ENCODE measurements around the gene FLT3LG. TPM values are rescaled to one million over a fixed set of nuclear protein-coding genes. Genes with fewer than 3 reads are reported as not detected.

The FLT3LG gene
- total and polyA plus RNA-seq, 7 experiments from 2014 or later: 90.6 to 401 (median 168) TPM

- H3K27me3 ChIP-seq (ENCODE audit: control insufficient read depth in 2 of 2, insufficient read depth in 2 of 2, low read length in 2 of 2): no peaks in the 10 kb centered on the region
- DNase-seq (peak; percentile 55 to 85 (median 77)), ATAC-seq (peak; percentile 20)
- peaks cover 21 to 40% of the 10 kb centered on the region in 2 donors for H3K4me1 ChIP-seq (ENCODE audit: control insufficient read depth in 2 of 2, insufficient read depth in 2 of 2, low read length in 2 of 2)
- Mint-ChIP-seq H3K36me3 (peaks cover 15 to 53% (median 43%) of the 10 kb centered on the region in 5 donors), H3K4me3 (peak overlapping the region; percentile 96 to 100 (median 99)), H3K4me1 (peaks cover 32 to 64% (median 50%) of the 10 kb centered on the region in 7 donors), H3K27me3 (peaks cover 0 to 12% (median 0%) of the 10 kb centered on the region in 5 donors), H3K27ac (peak overlapping the region; percentile 91 to 100 (median 98)), H3K9me3 (peaks cover 0 to 22% (median 0%) of the 10 kb centered on the region in 11 donors)
- CTCF ChIA-PET: interaction anchor here (0.6 to 1.6 kb wide), 2 partner anchors 11 to 49 kb away, joined by 3 read pairs; no protein-coding TSS in a partner anchor
- H3K4me3 ChIP-seq (ENCODE audit: low read length): peak overlapping the region; percentile 97
- H3K27ac ChIP-seq (ENCODE audit: low read depth, low read length): peak overlapping the region; percentile 99
- no peaks in the 10 kb centered on the region for H3K9me3 ChIP-seq (ENCODE audit: control insufficient read depth in 2 of 3, low read length in 3 of 3)
- intact Hi-C loops (cut with micrococcal nuclease): loop anchor here (2.0 to 5.0 kb wide), 7 partner anchors 54 to 530 kb away; partner anchors contain the start of genes AP2A1 (in 1 of the 2), C19orf73 (in 1 of the 2), FUZ (in 1 of the 2) and GYS1 (in 1 of the 2)
- peaks cover 19 to 51% (median 35%) of the 10 kb centered on the region in 3 experiments for H3K36me3 ChIP-seq (ENCODE audit: control insufficient read depth in 2 of 3, insufficient read depth in 3 of 3, low read length in 3 of 3)
- POLR2A ChIA-PET: interaction anchor here (1.0 to 5.2 kb wide), 14 partner anchors 13 to 180 kb away, joined by 3 to 45 read pairs (median 10); partner anchors contain the start of genes ALDH16A1, BCL2L12, IRF3 and NOSIP
These were observed 23.2 kb downstream of the FLT3LG start for GRCh38 chr19:49497047-49497788.

- Mint-ChIP-seq H3K36me3 (peaks cover 11 to 48% (median 38%) of the 10 kb centered on the region in 5 donors), H3K9me3 (peaks cover 0 to 22% (median 0%) of the 10 kb centered on the region in 11 donors), H3K27me3 (peaks cover 0 to 12% (median 0%) of the 10 kb centered on the region in 5 donors), H3K4me3 (peak overlapping the region; percentile 96 to 100 (median 99)), H3K27ac (peak overlapping the region; percentile 91 to 100 (median 98)), H3K4me1 (peaks cover 32 to 65% (median 50%) of the 10 kb centered on the region in 7 donors)
- peak overlapping the region; percentile 99 for H3K27ac ChIP-seq (ENCODE audit: low read depth, low read length)
- no peaks in the 10 kb centered on the region for H3K27me3 ChIP-seq (ENCODE audit: control insufficient read depth in 2 of 2, insufficient read depth in 2 of 2, low read length in 2 of 2)
- ChIA-PET CTCF (interaction anchor here (0.6 to 1.6 kb wide), 2 partner anchors 22 to 49 kb away, joined by 3 to 8 read pairs; no protein-coding TSS in a partner anchor), POLR2A (interaction anchor here (0.8 to 5.2 kb wide), 5 partner anchors 19 to 93 kb away, joined by 3 to 29 read pairs (median 10); partner anchors contain the start of genes NOSIP and PRR12)
- peaks cover 15 to 45% (median 29%) of the 10 kb centered on the region in 3 experiments for H3K36me3 ChIP-seq (ENCODE audit: control insufficient read depth in 2 of 3, insufficient read depth in 3 of 3, low read length in 3 of 3)
- H3K4me3 ChIP-seq (ENCODE audit: low read length): peak overlapping the region; percentile 97
- no peak for DNase-seq
- peaks cover 26 to 45% of the 10 kb centered on the region in 2 donors for H3K4me1 ChIP-seq (ENCODE audit: control insufficient read depth in 2 of 2, insufficient read depth in 2 of 2, low read length in 2 of 2)
- no peak for ATAC-seq
- no peaks in the 10 kb centered on the region for H3K9me3 ChIP-seq (ENCODE audit: control insufficient read depth in 2 of 3, low read length in 3 of 3)
- intact Hi-C loops (cut with micrococcal nuclease): loop anchor here (2.0 to 5.0 kb wide), 7 partner anchors 55 to 530 kb away; partner anchors contain the start of genes AP2A1 (in 1 of the 2), C19orf73 (in 1 of the 2), FUZ (in 1 of the 2) and GYS1 (in 1 of the 2)
These were observed 23.7 kb downstream of the FLT3LG start for GRCh38 chr19:49497789-49498103.

- DNase-seq (no peak), ATAC-seq (no peak)
- peaks cover 8 to 41% (median 34%) of the 10 kb centered on the region in 5 donors for H3K36me3 Mint-ChIP-seq
- POLR2A ChIA-PET: interaction anchor here (0.5 to 5.2 kb wide), 11 partner anchors 13 to 174 kb away, joined by 3 to 29 read pairs (median 4); partner anchors contain the start of genes ALDH16A1, BCL2L12, IRF3 and NOSIP
- peak overlapping the region; percentile 96 to 100 (median 99) for H3K4me3 Mint-ChIP-seq
- H3K27me3 Mint-ChIP-seq: peaks cover 0 to 12% (median 0%) of the 10 kb centered on the region in 5 donors
- H3K4me3 ChIP-seq (ENCODE audit: low read length): peak overlapping the region; percentile 97
- peak overlapping the region; percentile 87 to 100 (median 98) for H3K27ac Mint-ChIP-seq
- H3K9me3 ChIP-seq (ENCODE audit: control insufficient read depth in 2 of 3, low read length in 3 of 3): no peaks in the 10 kb centered on the region
- peaks cover 33 to 44% of the 10 kb centered on the region in 2 donors for H3K4me1 ChIP-seq (ENCODE audit: control insufficient read depth in 2 of 2, insufficient read depth in 2 of 2, low read length in 2 of 2)
- H3K36me3 ChIP-seq (ENCODE audit: control insufficient read depth in 2 of 3, insufficient read depth in 3 of 3, low read length in 3 of 3): peaks cover 15 to 40% (median 24%) of the 10 kb centered on the region in 3 experiments
- H3K27me3 ChIP-seq (ENCODE audit: control insufficient read depth in 2 of 2, insufficient read depth in 2 of 2, low read length in 2 of 2): no peaks in the 10 kb centered on the region
- peaks cover 29 to 65% (median 54%) of the 10 kb centered on the region in 7 donors for H3K4me1 Mint-ChIP-seq
- CTCF ChIA-PET: interaction anchor here (1.3 to 1.4 kb wide), 2 partner anchors 48 to 66 kb away, joined by 3 to 6 read pairs; no protein-coding TSS in a partner anchor
- intact Hi-C loops (cut with micrococcal nuclease): loop anchor here in 1 of 2 donors (5.0 kb wide), 3 partner anchors 381 to 529 kb away; partner anchors contain the start of genes C19orf73, GYS1, PPFIA3 and RUVBL2
- H3K27ac ChIP-seq (ENCODE audit: low read depth, low read length): peak overlapping the region; percentile 99
- peaks cover 0 to 22% (median 0%) of the 10 kb centered on the region in 11 donors for H3K9me3 Mint-ChIP-seq
These were observed 24.5 kb downstream of the FLT3LG start for GRCh38 chr19:49498475-49498874.

- Mint-ChIP-seq H3K4me3 (peak overlapping the region; percentile 96 to 100 (median 99)), H3K27ac (peak overlapping the region; percentile 87 to 100 (median 98)), H3K27me3 (peaks cover 0 to 12% (median 0%) of the 10 kb centered on the region in 5 donors), H3K36me3 (peaks cover 8 to 40% (median 34%) of the 10 kb centered on the region in 5 donors), H3K4me1 (peaks cover 29 to 64% (median 52%) of the 10 kb centered on the region in 7 donors), H3K9me3 (peaks cover 0 to 22% (median 0%) of the 10 kb centered on the region in 11 donors)
- no peak for DNase-seq
- ChIA-PET CTCF (interaction anchor here (0.6 to 1.4 kb wide), 4 partner anchors 47 to 74 kb away, joined by 3 to 6 read pairs (median 3); no protein-coding TSS in a partner anchor), POLR2A (interaction anchor here (0.5 to 5.2 kb wide), 13 partner anchors 8 to 381 kb away, joined by 3 to 29 read pairs (median 4); partner anchors contain the start of genes ALDH16A1, BCL2L12, IRF3 and NOSIP)
- peak overlapping the region; percentile 99 for H3K27ac ChIP-seq (ENCODE audit: low read depth, low read length)
- peaks cover 15 to 40% (median 24%) of the 10 kb centered on the region in 3 experiments for H3K36me3 ChIP-seq (ENCODE audit: control insufficient read depth in 2 of 3, insufficient read depth in 3 of 3, low read length in 3 of 3)
- intact Hi-C loops (cut with micrococcal nuclease): loop anchor here in 1 of 2 donors (5.0 kb wide), 3 partner anchors 382 to 528 kb away; partner anchors contain the start of genes C19orf73, GYS1, PPFIA3 and RUVBL2
- no peak for ATAC-seq
- H3K4me3 ChIP-seq (ENCODE audit: low read length): peak overlapping the region; percentile 97
- H3K4me1 ChIP-seq (ENCODE audit: control insufficient read depth in 2 of 2, insufficient read depth in 2 of 2, low read length in 2 of 2): peaks cover 35 to 44% of the 10 kb centered on the region in 2 donors
- H3K27me3 ChIP-seq (ENCODE audit: control insufficient read depth in 2 of 2, insufficient read depth in 2 of 2, low read length in 2 of 2): no peaks in the 10 kb centered on the region
- H3K9me3 ChIP-seq (ENCODE audit: control insufficient read depth in 2 of 3, low read length in 3 of 3): no peaks in the 10 kb centered on the region
These were observed 25.1 kb downstream of the FLT3LG start for GRCh38 chr19:49499030-49499670.

- peaks cover 24 to 55% (median 40%) of the 10 kb centered on the region in 7 donors for H3K4me1 Mint-ChIP-seq
- DNase-seq (peak in 5 of 9 donors; percentile 68 to 81 (median 77)), ATAC-seq (no peak)
- H3K4me3 Mint-ChIP-seq: peak overlapping the region in 6 of 10 donors; percentile 7 to 96 (median 48)
- intact Hi-C loops (cut with micrococcal nuclease): loop anchor here in 1 of 2 donors (1.0 kb wide), 3 partner anchors 137 to 175 kb away; partner anchors contain the start of gene RRAS
- Histone ChIP-seq H3K36me3 (ENCODE audit: control insufficient read depth in 2 of 3, insufficient read depth in 3 of 3, low read length in 3 of 3) (peaks cover 15 to 27% (median 17%) of the 10 kb centered on the region in 3 experiments), H3K4me1 (ENCODE audit: control insufficient read depth in 2 of 2, insufficient read depth in 2 of 2, low read length in 2 of 2) (peaks cover 36% of the 10 kb centered on the region in 2 donors), H3K27ac (ENCODE audit: low read depth, low read length) (peak overlapping the region; percentile 99), H3K27me3 (ENCODE audit: control insufficient read depth in 2 of 2, insufficient read depth in 2 of 2, low read length in 2 of 2) (no peaks in the 10 kb centered on the region), H3K9me3 (ENCODE audit: control insufficient read depth in 2 of 3, low read length in 3 of 3) (no peaks in the 10 kb centered on the region), H3K4me3 (ENCODE audit: low read length) (no peak overlapping the region)
- H3K27ac Mint-ChIP-seq: peak overlapping the region; percentile 91 to 100 (median 98)
- peaks cover 0 to 9% (median 0%) of the 10 kb centered on the region in 5 donors for H3K27me3 Mint-ChIP-seq
- H3K9me3 Mint-ChIP-seq: peaks cover 0 to 15% (median 0%) of the 10 kb centered on the region in 11 donors
- H3K36me3 Mint-ChIP-seq: peaks cover 8 to 26% (median 24%) of the 10 kb centered on the region in 5 donors
- ChIA-PET POLR2A (interaction anchor here (0.6 to 7.4 kb wide), 20 partner anchors 10 to 181 kb away, joined by 3 to 118 read pairs (median 6); partner anchors contain the start of genes PRMT1 and RCN3), CTCF (interaction anchor here (0.5 to 10.6 kb wide), 20 partner anchors 12 to 304 kb away, joined by 3 to 314 read pairs (median 4); partner anchors contain the start of genes FLT3LG, NOSIP, RCN3 and RPL13A)
These were observed 29.0 kb downstream of the FLT3LG start for GRCh38 chr19:49502866-49503581.

Data from naive thymus-derived CD4-positive, alpha-beta T cell (primary cell).